GM13976 (cell line): ENCODE data around the gene RAET1L.

Experiments
- DNase-seq: peaks from one replicate; pipeline ENCODE4 v3.0.0; 2012; ENCODE audit warnings: low spot score
- CTCF ChIP-seq: IDR thresholded peaks from 2 replicates; pipeline ENCODE4 v1.5.1; 2012; ENCODE audit warnings: borderline replicate concordance, mild to moderate bottlenecking; ENCODE audit not compliant: insufficient read depth; ENCODE audit errors: extremely low read depth, missing control alignments, control extremely low read depth
- in situ Hi-C: fragments of 300-500 bp; cut with MboI; formaldehyde crosslinking; loops from one replicate; pipeline ENCODE4 v1.12.0; 2022; ENCODE audit warnings: low sequenced_read_pairs, mixed read lengths, inconsistent platforms; ENCODE audit not compliant: unreplicated experiment

The RAET1L gene

GRCh38 chr6:150057501-150057951 is 32.2 kb upstream of the RAET1L start:
- DNase-seq: no peak
- TF ChIP-seq CTCF: no peak
- in situ Hi-C loops: loop anchor here (25.0 kb wide), 1 partner anchor 755 kb away; no protein-coding TSS in a partner anchor

DNA sequence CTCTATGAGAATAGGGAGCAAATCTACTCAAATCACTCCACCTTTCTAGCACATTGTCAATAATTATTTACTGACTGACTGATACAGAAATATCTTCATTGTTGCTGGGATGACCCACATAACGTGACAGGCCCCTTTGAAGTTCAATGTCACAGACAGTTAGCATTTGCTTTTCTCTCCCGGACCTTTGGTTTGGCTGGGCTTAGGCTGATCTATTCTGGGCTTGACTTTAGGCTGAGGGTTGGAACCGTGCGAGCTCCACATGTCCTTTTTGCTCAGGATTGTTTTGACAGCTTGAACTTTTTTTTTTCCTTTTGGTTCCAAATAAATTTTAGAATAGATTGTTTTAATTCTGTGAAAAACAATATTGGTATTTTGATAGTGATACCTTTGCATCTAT is 31.6 kb upstream of the RAET1L start:
- no peak for DNase-seq
- TF ChIP-seq CTCF: no peak

DNA sequence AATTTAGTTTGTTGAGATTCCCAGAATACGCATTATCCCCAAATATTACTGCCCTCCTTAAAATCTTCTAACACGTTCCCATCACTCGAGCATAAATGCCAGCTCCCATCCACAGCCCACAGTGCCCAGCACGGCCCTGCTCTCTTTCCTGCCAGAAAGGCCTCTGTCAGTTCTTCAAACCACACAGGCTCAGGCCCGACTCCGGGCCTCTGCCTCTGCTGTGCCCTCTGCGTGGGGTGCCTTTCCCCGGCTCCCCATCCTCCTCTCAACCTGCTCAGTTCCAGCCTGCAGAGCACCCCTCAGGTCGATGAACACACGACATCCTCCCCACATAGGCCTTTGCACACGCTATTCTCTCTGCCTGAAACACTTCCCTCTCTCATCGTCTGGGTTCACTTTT is 30.8 kb upstream of the RAET1L start:
- no peak for TF ChIP-seq CTCF
- in situ Hi-C loops: loop anchor here (25.0 kb wide), 1 partner anchor 756 kb away; no protein-coding TSS in a partner anchor
- DNase-seq: no peak

More for the DNA sequence above, 31.6 kb upstream of the RAET1L start:
- in situ Hi-C loops: loop anchor here (25.0 kb wide), 1 partner anchor 755 kb away; no protein-coding TSS in a partner anchor

DNA sequence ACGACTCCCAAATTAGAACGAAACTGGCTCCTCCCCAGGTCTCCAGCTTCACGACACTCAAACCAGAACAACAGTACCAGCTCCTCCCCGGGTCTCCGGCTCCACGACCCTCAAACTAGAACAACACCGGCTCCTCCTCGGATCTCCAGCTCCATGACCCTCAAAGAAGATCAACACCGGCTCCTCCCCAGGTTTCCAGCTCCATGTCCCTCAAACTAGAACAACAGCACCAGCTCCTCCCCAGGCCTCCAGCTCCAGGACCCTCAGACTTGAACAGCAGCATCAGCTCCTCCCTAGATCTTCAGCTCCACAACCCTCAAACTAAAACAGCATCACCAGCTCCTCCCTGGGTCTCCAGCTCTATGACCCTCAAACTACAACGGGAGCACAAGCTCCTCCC is 29.8 kb upstream of the RAET1L start:
- DNase-seq: no peak
- in situ Hi-C loops: loop anchor here (25.0 kb wide), 1 partner anchor 757 kb away; no protein-coding TSS in a partner anchor
- no peak for TF ChIP-seq CTCF

- DNase-seq: no peak
- no peak for TF ChIP-seq CTCF
- in situ Hi-C loops: loop anchor here (25.0 kb wide), 1 partner anchor 759 kb away; no protein-coding TSS in a partner anchor
Observed at GRCh38 chr6:150053450-150053849, 28.1 kb upstream of the RAET1L start.

- DNase-seq: no peak
- TF ChIP-seq CTCF: no peak
Observed at GRCh38 chr6:150050846-150051245, 25.5 kb upstream of the RAET1L start.

GRCh38 chr6:150048099-150048498 is 22.8 kb upstream of the RAET1L start:
- no peak for TF ChIP-seq CTCF
- in situ Hi-C loops: no loop called here
- DNase-seq: no peak

More at GRCh38 chr6:150050846-150051245, 25.5 kb upstream of the RAET1L start:
- in situ Hi-C loops: loop anchor here (25.0 kb wide), 1 partner anchor 761 kb away; no protein-coding TSS in a partner anchor
